Stimulated activated CD8-positive, alpha-beta memory T cell treated with anti-CD3 and anti-CD28 coated beads, Interleukin-4, amount 100 ng/mL, for 4 hours (primary cell): ENCODE results near the gene MYO1H.
"Not testable (repeated sequence)": the region's sequence is repeated elsewhere in the genome, so short reads cannot be mapped to it uniquely, and the experiment has no call there.

Experiments
- DNase-seq, 2 donors: peaks; one replicate each; pipeline ENCODE4 v3.0.0-alpha.2; 2020; ENCODE audit warnings: low read depth in 2 of 2, low spot score in 1 of 2

Gene MYO1H

GRCh38 chr12:109345428-109345827 lies 2.3 kb upstream of the MYO1H start:
- no peak for DNase-seq

GRCh38 chr12:109346920-109347319 lies 780 bp upstream of the MYO1H start:
- no peak for DNase-seq

GRCh38 chr12:109352184-109352583 lies 4.5 kb downstream of the MYO1H start:
- no peak for DNase-seq

- no peak for DNase-seq
Measured at GRCh38 chr12:109356577-109356976, 8.9 kb downstream of the MYO1H start.

- DNase-seq: no peak
Measured at GRCh38 chr12:109357032-109357431, 9.3 kb downstream of the MYO1H start.

- DNase-seq: no peak
Measured at GRCh38 chr12:109358154-109358869, 10.6 kb downstream of the MYO1H start.

- no peak for DNase-seq
Measured at GRCh38 chr12:109359131-109359690, 11.5 kb downstream of the MYO1H start.

GRCh38 chr12:109369831-109370230 lies 22.1 kb downstream of the MYO1H start:
- DNase-seq: no peak

- DNase-seq: no peak
Measured at GRCh38 chr12:109377139-109377685, 29.5 kb downstream of the MYO1H start.

- no peak for DNase-seq
Measured at GRCh38 chr12:109378569-109378968, 30.9 kb downstream of the MYO1H start.

GRCh38 chr12:109382031-109382430 lies 34.3 kb downstream of the MYO1H start:
- no peak for DNase-seq

GRCh38 chr12:109383240-109383639 lies 35.5 kb downstream of the MYO1H start:
- DNase-seq: no peak

- DNase-seq: no peak
Measured at GRCh38 chr12:109385339-109386058, 37.8 kb downstream of the MYO1H start.

- no peak for DNase-seq
Measured at GRCh38 chr12:109386059-109386433, 38.3 kb downstream of the MYO1H start.

GRCh38 chr12:109387425-109388166 lies 39.9 kb downstream of the MYO1H start:
- no peak for DNase-seq

- DNase-seq: no peak
Measured at GRCh38 chr12:109388167-109388563, 40.5 kb downstream of the MYO1H start.

- no peak for DNase-seq
Measured at GRCh38 chr12:109389146-109389545, 41.4 kb downstream of the MYO1H start.

GRCh38 chr12:109393437-109394345 lies 46.0 kb downstream of the MYO1H start:
- no peak for DNase-seq

GRCh38 chr12:109394891-109395290 lies 47.2 kb downstream of the MYO1H start:
- no peak for DNase-seq

- not testable (repeated sequence) for DNase-seq
Measured at GRCh38 chr12:109404841-109405240, 57.1 kb downstream of the MYO1H start.
